Measurements from ENCODE around the gene PRKCH. TPM values are rescaled to one million over a fixed set of nuclear protein-coding genes. Genes with fewer than 3 reads are reported as not detected.

The PRKCH gene
- total RNA-seq, 2 donors from 2014 or later = 18.2 to 82.4 TPM

GRCh38 chr14:61347826-61348443 is 26.6 kb downstream of the PRKCH start:
- no peak overlapping the region for H3K27ac ChIP-seq
- no peak for TF ChIP-seq POLR2A (IDR thresholded peaks at IDR 0.05)
- no peak for TF ChIP-seq CTCF (IDR thresholded peaks at IDR 0.05)
- no peaks in the 10 kb centered on the region for H3K9me3 ChIP-seq
- WGBS, 2 donors = 70 to 80% methylated on average over 8 of the region's 8 CpGs
- no peaks in the 10 kb centered on the region for H3K36me3 ChIP-seq (replicated peaks in 1 of 2; ENCODE audit: insufficient read depth in 1 of 2, low read depth in 2 of 2)
- no peaks in the 10 kb centered on the region for H3K27me3 ChIP-seq
- no peak overlapping the region for H3K4me3 ChIP-seq
- H3K4me1 ChIP-seq = no peaks in the 10 kb centered on the region
- DNase-seq (no peak), ATAC-seq (no peak)
- intact Hi-C loops (cut with DNase I) = no loop called here

GRCh38 chr14:61350427-61351270 is 29.3 kb downstream of the PRKCH start:
- Histone ChIP-seq H3K4me1 (no peaks in the 10 kb centered on the region), H3K4me3 (no peak overlapping the region), H3K27ac (no peak overlapping the region), H3K36me3 (replicated peaks in 1 of 2; ENCODE audit: insufficient read depth in 1 of 2, low read depth in 2 of 2) (no peaks in the 10 kb centered on the region), H3K27me3 (no peaks in the 10 kb centered on the region), H3K9me3 (no peaks in the 10 kb centered on the region)
- TF ChIP-seq CTCF (IDR thresholded peaks at IDR 0.05) = no peak
- no peak for TF ChIP-seq POLR2A (IDR thresholded peaks at IDR 0.05)
- no peak for DNase-seq
- no peak for ATAC-seq
- WGBS, 2 donors = 59 to 77% methylated on average over 6 of the region's 6 CpGs
- intact Hi-C loops (cut with DNase I) = no loop called here

- WGBS, 2 donors = 83 to 94% methylated on average over 6 of the region's 6 CpGs
- no peak for TF ChIP-seq POLR2A (IDR thresholded peaks at IDR 0.05)
- TF ChIP-seq CTCF (IDR thresholded peaks at IDR 0.05) = no peak
- H3K27ac ChIP-seq = no peak overlapping the region
Observed at GRCh38 chr14:61351477-61351876, 30.1 kb downstream of the PRKCH start.

GRCh38 chr14:61355892-61356325 is 34.5 kb downstream of the PRKCH start:
- Histone ChIP-seq H3K36me3 (replicated peaks in 1 of 2; ENCODE audit: insufficient read depth in 1 of 2, low read depth in 2 of 2) (no peaks in the 10 kb centered on the region), H3K4me1 (no peaks in the 10 kb centered on the region), H3K9me3 (no peaks in the 10 kb centered on the region), H3K4me3 (no peak overlapping the region), H3K27ac (peak overlapping the region in 1 of 4 donors; percentile 1), H3K27me3 (no peaks in the 10 kb centered on the region)
- DNase-seq (peak; percentile 22 to 56 (median 36)), ATAC-seq (peak; percentile 75)
- intact Hi-C loops (cut with DNase I) = no loop called here
- 34 to 58% methylated on average over 6 of the region's 6 CpGs for WGBS, 2 donors
- TF ChIP-seq CTCF (IDR thresholded peaks at IDR 0.05) (no peak), POLR2A (IDR thresholded peaks at IDR 0.05) (no peak)

More at GRCh38 chr14:61351477-61351876, 30.1 kb downstream of the PRKCH start:
- Histone ChIP-seq H3K4me3 (no peak overlapping the region), H3K36me3 (replicated peaks in 1 of 2; ENCODE audit: insufficient read depth in 1 of 2, low read depth in 2 of 2) (no peaks in the 10 kb centered on the region), H3K9me3 (no peaks in the 10 kb centered on the region), H3K4me1 (no peaks in the 10 kb centered on the region), H3K27me3 (no peaks in the 10 kb centered on the region)
- intact Hi-C loops (cut with DNase I) = no loop called here
- no peak for ATAC-seq
- no peak for DNase-seq

Measured in body of pancreas (tissue), 4 donors.